A549 (cell line): ENCODE measurements around the gene RBBP8. TPM values are rescaled to one million over a fixed set of nuclear protein-coding genes. Genes with fewer than 3 reads are reported as not detected.

ENCODE experiments used
- ATAC-seq, 2 experiments: fragments of 200-7000 bp in 1 of 2; fragments of >200 bp in 1 of 2; cut with Nextera tagmentation in 1 of 2; cut with Tn5 transposase in 1 of 2; 3 replicates each; pipeline versions ENCODE4 v1.8.0 to v1.9.1; 2018 to 2020; ENCODE audit warnings: mild to moderate bottlenecking in 1 of 2, moderate library complexity in 1 of 2
- CTCF ChIA-PET: fragments of 300-600 bp; sonication (Branson Sonifier 250); formaldehyde crosslinking; extraction: SDS; loops from one replicate; lab custom pipeline; 2021; ENCODE audit warnings: antibody characterized with exemption, inconsistent platforms; lab: Yijun Ruan, JAX
- POLR2A ChIA-PET: fragments of 350-600 bp; formaldehyde crosslinking; extraction: SDS; loops from one replicate; lab custom pipeline; 2021; ENCODE audit warnings: antibody characterized with exemption, inconsistent platforms; lab: Yijun Ruan, JAX
- DNase-seq, 2 experiments: peaks; one replicate each; pipeline versions ENCODE4 v3.0.0 to v3.0.0-alpha.2; 2011 to 2016; ENCODE audit warnings: low read depth in 1 of 2, low spot score in 1 of 2
- FAIRE-seq: peaks from 2 replicates; lab custom pipeline; 2011; peaks lifted over from hg19 to GRCh38; lab: Jason Lieb, UNC
- H3K27ac ChIP-seq, 2 experiments: fragments of >200 bp; sonication (Bioruptor Twin); formaldehyde crosslinking; 3 replicates each; pipeline ENCODE4 v1.5.1; 2016 to 2017
- H3K4me1 ChIP-seq: fragments of >200 bp; sonication (Bioruptor Twin); formaldehyde crosslinking; 3 replicates; pipeline ENCODE4 v1.6.1; 2016
- H3K4me2 ChIP-seq: fragments of >200 bp; sonication (Bioruptor Twin); formaldehyde crosslinking; 3 replicates; pipeline ENCODE4 v1.6.1; 2016
- H3K4me3 ChIP-seq: fragments of >200 bp; sonication (Bioruptor Twin); formaldehyde crosslinking; 3 replicates; pipeline ENCODE4 v1.5.1; 2016
- H3K9me3 ChIP-seq: fragments of >200 bp; sonication (Bioruptor Twin); formaldehyde crosslinking; 3 replicates; pipeline ENCODE4 v1.6.1; 2016
- ATOH8 ChIP-seq: fragments of 250-450 bp; sonication (Bioruptor Pico); IDR thresholded peaks from 2 replicates; pipeline ENCODE4 v1.5.0; 2020; ENCODE audit warnings: low read depth, mild to moderate bottlenecking, moderate library complexity
- BHLHE40 ChIP-seq: IDR thresholded peaks from 2 replicates; pipeline ENCODE4 v1.6.1; 2012; ENCODE audit warnings: low read depth, low read length, inconsistent platforms
- CBX8 ChIP-seq: fragments of 200-600 bp; sonication (generic); IDR thresholded peaks from 2 replicates; pipeline ENCODE4 v1.6.1; 2016
- CHD4 ChIP-seq: fragments of 200-600 bp; sonication (generic); IDR thresholded peaks from 2 replicates; pipeline ENCODE4 v1.6.1; 2016; ENCODE audit warnings: antibody characterized with exemption, mild to moderate bottlenecking, borderline replicate concordance
- EP300 ChIP-seq, 2 experiments: fragments of >200 bp; sonication (Bioruptor Twin); formaldehyde crosslinking; IDR thresholded peaks; 2 replicates in 1 of 2; 3 replicates in 1 of 2; pipeline ENCODE4 v1.6.1; 2016 to 2017
- ESRRA ChIP-seq: fragments of 150-350 bp; IDR thresholded peaks from 2 replicates; pipeline ENCODE4 v1.6.1; 2014; ENCODE audit warnings: mild to moderate bottlenecking, low read length, borderline replicate concordance
- FOSB ChIP-seq: fragments of 250-450 bp; sonication (Bioruptor Pico); IDR thresholded peaks from 2 replicates; pipeline ENCODE4 v1.5.0; 2020; ENCODE audit warnings: mild to moderate bottlenecking, moderate library complexity
- FOSL2 ChIP-seq, 2 experiments: fragments of 450-650 bp in 1 of 2; fragments of >200 bp in 1 of 2; sonication (Bioruptor Twin) in 1 of 2; formaldehyde crosslinking; IDR thresholded peaks; 2 replicates each; pipeline versions ENCODE4 v1.5.0 to v1.6.1; 2016 to 2020; ENCODE audit warnings: mild to moderate bottlenecking in 1 of 2, moderate library complexity in 1 of 2
- HOXB5 ChIP-seq: fragments of 250-450 bp; sonication (Bioruptor Pico); IDR thresholded peaks from 2 replicates; pipeline ENCODE4 v1.5.0; 2020; ENCODE audit warnings: mild to moderate bottlenecking, moderate library complexity
- KDM1A ChIP-seq: fragments of 200-600 bp; sonication (generic); IDR thresholded peaks from 2 replicates; pipeline ENCODE4 v1.6.1; 2016; ENCODE audit warnings: low read depth, mild to moderate bottlenecking
- MAZ ChIP-seq: fragments of 150-350 bp; IDR thresholded peaks from 2 replicates; pipeline ENCODE4 v1.6.1; 2014; ENCODE audit warnings: antibody characterized with exemption, low read depth, low read length, borderline replicate concordance
- MYC ChIP-seq: IDR thresholded peaks from 2 replicates; pipeline ENCODE4 v1.6.1; 2012; ENCODE audit warnings: mild to moderate bottlenecking, inconsistent platforms, low read length, improper control_type of control experiment, borderline replicate concordance
- NFE2L2 ChIP-seq: fragments of 150-350 bp; conservative IDR thresholded peaks from 2 replicates; pipeline ENCODE4 v1.6.1; 2014; ENCODE audit warnings: low read length
- NPAS2 ChIP-seq: fragments of 250-450 bp; sonication (Bioruptor Pico); IDR thresholded peaks from 2 replicates; pipeline ENCODE4 v1.8.0; 2022; ENCODE audit warnings: mild to moderate bottlenecking, moderate library complexity, borderline replicate concordance
- PBX3 ChIP-seq: IDR thresholded peaks from 2 replicates; pipeline ENCODE4 v1.6.1; 2012
- POLR2A ChIP-seq: IDR thresholded peaks from 2 replicates; pipeline ENCODE4 v1.6.1; 2012; ENCODE audit warnings: mild to moderate bottlenecking, low read length
- POLR2AphosphoS2 ChIP-seq: conservative IDR thresholded peaks from 2 replicates; pipeline ENCODE4 v1.6.1; 2012; ENCODE audit warnings: low read length, improper control_type of control experiment, inconsistent platforms
- RAD21 ChIP-seq, 2 experiments: fragments of >200 bp in 1 of 2; sonication (Bioruptor Twin) in 1 of 2; formaldehyde crosslinking in 1 of 2; IDR thresholded peaks in 1 of 2; conservative IDR thresholded peaks in 1 of 2; 2 replicates in 1 of 2; 3 replicates in 1 of 2; pipeline ENCODE4 v1.6.1; 2012 to 2018; ENCODE audit warnings: inconsistent platforms in 1 of 2
- RARB ChIP-seq: fragments of 250-450 bp; sonication (Bioruptor Pico); IDR thresholded peaks from 2 replicates; pipeline ENCODE4 v1.8.0; 2021; ENCODE audit warnings: mild to moderate bottlenecking, moderate library complexity
- RCOR1 ChIP-seq: fragments of 150-350 bp; IDR thresholded peaks from 2 replicates; pipeline ENCODE4 v1.6.1; 2014; ENCODE audit warnings: antibody characterized with exemption, low read length, low read depth
- REST ChIP-seq: fragments of 200-600 bp; sonication (generic); IDR thresholded peaks from 2 replicates; pipeline ENCODE4 v1.6.1; 2016; ENCODE audit warnings: antibody characterized with exemption, mild to moderate bottlenecking, moderate library complexity
- RNF2 ChIP-seq: fragments of 200-600 bp; sonication (generic); IDR thresholded peaks from 2 replicates; pipeline ENCODE4 v1.6.1; 2016; ENCODE audit warnings: low read depth, mild to moderate bottlenecking, antibody characterized with exemption, moderate library complexity, borderline replicate concordance
- TP53 ChIP-seq: fragments of 250-450 bp; sonication (Bioruptor Pico); IDR thresholded peaks from 2 replicates; pipeline ENCODE4 v1.5.0; 2021; ENCODE audit warnings: mild to moderate bottlenecking, moderate library complexity
- USF2 ChIP-seq: fragments of 450-650 bp; IDR thresholded peaks from 2 replicates; pipeline ENCODE4 v1.6.1; 2014; ENCODE audit warnings: antibody characterized with exemption
- ZFP36 ChIP-seq: fragments of 450-650 bp; IDR thresholded peaks from 2 replicates; pipeline ENCODE4 v1.6.1; 2014; ENCODE audit warnings: borderline replicate concordance; ENCODE audit not compliant: partially characterized antibody
- ZNF302 ChIP-seq: fragments of 250-450 bp; sonication (Bioruptor Pico); IDR thresholded peaks from 2 replicates; pipeline ENCODE4 v1.9.0; 2021; ENCODE audit warnings: inconsistent platforms, mild to moderate bottlenecking, moderate library complexity
- ZSCAN20 ChIP-seq: fragments of 250-450 bp; sonication (Bioruptor Pico); IDR thresholded peaks from 2 replicates; pipeline ENCODE4 v1.8.0; 2022; ENCODE audit warnings: mild to moderate bottlenecking, moderate library complexity
- WGBS: methylation state at CpG from one replicate; pipeline ENCODE4 v1.1.6; 2017; ENCODE audit errors: missing lambda C conversion rate; 5-methylcytosine and 5-hydroxymethylcytosine counted together
- polyA plus RNA-seq, 4 experiments: library from polyadenylated mRNA; depleted of rRNA in 3 of 4; stranded (reverse); fragments of >200 nt; fragmentation: RNase III in 1 of 4; extraction: RNeasy Plus Mini Kit Qiagen cat#74134 plus additional on column Dnase treatment in 1 of 4; gene quantifications; 2 replicates in 3 of 4; 3 replicates in 1 of 4; pipeline ENCODE4 v1.2.3, GENCODE V29; 2011 to 2017
- TF ChIP-seq, protein P1 (sequence below): fragments of 250-450 bp; sonication (Bioruptor Pico); IDR thresholded peaks from 2 replicates; pipeline ENCODE4 v1.5.0; 2021; ENCODE audit warnings: mild to moderate bottlenecking, moderate library complexity, borderline replicate concordance
- TF ChIP-seq, protein P2 (sequence below): IDR thresholded peaks from 2 replicates; pipeline ENCODE4 v1.6.1; 2012; ENCODE audit warnings: low read depth, borderline replicate concordance

The RBBP8 gene
- polyA plus RNA-seq, 2 of the 4 experiments (the other 2 are of a cell fraction), result 26.8 to 65.4 TPM

- Histone ChIP-seq H3K9me3 (no peaks in the 10 kb centered on the region), H3K4me3 (no peak overlapping the region), H3K27ac (no peak overlapping the region), H3K4me1 (peaks cover 10% of the 10 kb centered on the region; the same call in 2 of the 3 replicates)
- ChIA-PET CTCF (no interaction called here), POLR2A (no interaction called here)
- ATAC-seq (no peak), DNase-seq (no peak)
- TF ChIP-seq, protein P1, sequence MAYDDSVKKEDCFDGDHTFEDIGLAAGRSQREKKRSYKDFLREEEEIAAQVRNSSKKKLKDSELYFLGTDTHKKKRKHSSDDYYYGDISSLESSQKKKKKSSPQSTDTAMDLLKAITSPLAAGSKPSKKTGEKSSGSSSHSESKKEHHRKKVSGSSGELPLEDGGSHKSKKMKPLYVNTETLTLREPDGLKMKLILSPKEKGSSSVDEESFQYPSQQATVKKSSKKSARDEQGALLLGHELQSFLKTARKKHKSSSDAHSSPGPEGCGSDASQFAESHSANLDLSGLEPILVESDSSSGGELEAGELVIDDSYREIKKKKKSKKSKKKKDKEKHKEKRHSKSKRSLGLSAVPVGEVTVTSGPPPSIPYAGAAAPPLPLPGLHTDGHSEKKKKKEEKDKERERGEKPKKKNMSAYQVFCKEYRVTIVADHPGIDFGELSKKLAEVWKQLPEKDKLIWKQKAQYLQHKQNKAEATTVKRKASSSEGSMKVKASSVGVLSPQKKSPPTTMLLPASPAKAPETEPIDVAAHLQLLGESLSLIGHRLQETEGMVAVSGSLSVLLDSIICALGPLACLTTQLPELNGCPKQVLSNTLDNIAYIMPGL (CRISPR knock-in tag), result no peak
- TF ChIP-seq EP300 (IDR thresholded peaks at IDR 0.05) (no peak), BHLHE40 (no peak), RNF2 (no peak), FOSB (CRISPR knock-in tag) (no peak), HOXB5 (CRISPR knock-in tag) (no peak), RARB (CRISPR knock-in tag) (no peak), PBX3 (no peak), MAZ (no peak), POLR2AphosphoS2 (no peak), ZSCAN20 (CRISPR knock-in tag) (no peak), MYC (no peak), KDM1A (no peak), REST (no peak), CHD4 (no peak), ZNF302 (no peak), RCOR1 (no peak), TP53 (CRISPR knock-in tag) (no peak)
- TF ChIP-seq, protein P2, sequence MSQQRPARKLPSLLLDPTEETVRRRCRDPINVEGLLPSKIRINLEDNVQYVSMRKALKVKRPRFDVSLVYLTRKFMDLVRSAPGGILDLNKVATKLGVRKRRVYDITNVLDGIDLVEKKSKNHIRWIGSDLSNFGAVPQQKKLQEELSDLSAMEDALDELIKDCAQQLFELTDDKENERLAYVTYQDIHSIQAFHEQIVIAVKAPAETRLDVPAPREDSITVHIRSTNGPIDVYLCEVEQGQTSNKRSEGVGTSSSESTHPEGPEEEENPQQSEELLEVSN, result no peak
- TF ChIP-seq, all 56 proteins: peak for 0
- no peak for FAIRE-seq
- WGBS, result 87% methylated on average over 3 of the region's 3 CpGs
- H3K4me2 ChIP-seq, result no peak overlapping the region
These were observed 19.3 kb upstream of the RBBP8 start for GRCh38 chr18:22913861-22914260.

- no peak for FAIRE-seq
- ATAC-seq, result no peak
- H3K4me3 ChIP-seq, result no peak overlapping the region
- ChIA-PET POLR2A (no interaction called here), CTCF (no interaction called here)
- 44% methylated on average over 3 of the region's 3 CpGs for WGBS
- H3K9me3 ChIP-seq, result no peaks in the 10 kb centered on the region
- H3K27ac ChIP-seq, result no peak overlapping the region
- peaks cover 10% of the 10 kb centered on the region; the same call in 2 of the 3 replicates for H3K4me1 ChIP-seq
- peak overlapping the region; percentile 40; the same call in 2 of the 3 replicates for H3K4me2 ChIP-seq
- DNase-seq, result no peak
- TF ChIP-seq NFE2L2, result no peak
- no peak for TF ChIP-seq KDM1A
- no peak for TF ChIP-seq CBX8
- no peak for TF ChIP-seq USF2
- TF ChIP-seq RAD21 (conservative IDR thresholded peaks at IDR 0.05 in 1 of 2, IDR thresholded peaks at IDR 0.05 in 1 of 2), result no peak
- no peak for TF ChIP-seq POLR2AphosphoS2
- no peak for TF ChIP-seq POLR2A
- no peak for TF ChIP-seq ESRRA
- TF ChIP-seq ZSCAN20 (CRISPR knock-in tag), result no peak
- TF ChIP-seq ZFP36, result no peak
- TF ChIP-seq MAZ, result no peak
- no peak for TF ChIP-seq ATOH8 (CRISPR knock-in tag)
- TF ChIP-seq FOSL2 (IDR thresholded peaks at IDR 0.05), result no peak
- TF ChIP-seq FOSL2 (CRISPR knock-in tag; IDR thresholded peaks at IDR 0.05), result no peak
- TF ChIP-seq NPAS2 (CRISPR knock-in tag), result no peak
These were observed 18.5 kb upstream of the RBBP8 start for GRCh38 chr18:22914633-22915032.
